Embryonic facial prominence (tissue), 1 donor: Measurements from ENCODE around the gene MTHFD2L.
"Not testable (repeated sequence)": the region's sequence is repeated elsewhere in the genome, so short reads cannot be mapped to it uniquely, and the experiment has no call there.

ENCODE experiments used
- DNase-seq: peaks from one replicate; pipeline ENCODE4 v3.0.0-alpha.2; 2016; ENCODE audit errors: extremely low spot score

Gene MTHFD2L

GRCh38 chr4:74331944-74332343, 174.0 kb downstream of the MTHFD2L start:
- DNase-seq, result no peak

- DNase-seq, result no peak
These were observed 176.7 kb downstream of the MTHFD2L start for GRCh38 chr4:74334636-74335035.

GRCh38 chr4:74335341-74336021, 177.6 kb downstream of the MTHFD2L start:
- no peak for DNase-seq

- DNase-seq, result no peak
These were observed 180.9 kb downstream of the MTHFD2L start for GRCh38 chr4:74338792-74339333.

GRCh38 chr4:74339501-74339900, 181.6 kb downstream of the MTHFD2L start:
- no peak for DNase-seq

GRCh38 chr4:74340421-74340820, 182.5 kb downstream of the MTHFD2L start:
- not testable (repeated sequence) for DNase-seq

GRCh38 chr4:74344031-74344430, 186.1 kb downstream of the MTHFD2L start:
- no peak for DNase-seq
